GM10248 (cell line): ENCODE results near the gene AUH.

ENCODE experiments used
- CTCF ChIA-PET: fragments of 300-600 bp; sonication (Branson Sonifier 250); formaldehyde crosslinking; extraction: SDS; loops from one replicate; lab custom pipeline; 2021; ENCODE audit warnings: antibody characterized with exemption; lab: Yijun Ruan, JAX
- POLR2A ChIA-PET: fragments of 350-650 bp; sonication (Branson Sonifier 250); formaldehyde crosslinking; extraction: SDS; loops from one replicate; lab custom pipeline; 2020; ENCODE audit warnings: antibody characterized with exemption; lab: Yijun Ruan, JAX
- DNase-seq: peaks from one replicate; pipeline ENCODE4 v3.0.0; 2012; ENCODE audit errors: extremely low spot score
- CTCF ChIP-seq: IDR thresholded peaks from 2 replicates; pipeline ENCODE4 v1.5.1; 2012; ENCODE audit warnings: mild to moderate bottlenecking, low read depth; ENCODE audit errors: extremely low read depth, missing control alignments, control extremely low read depth

The AUH gene

DNA sequence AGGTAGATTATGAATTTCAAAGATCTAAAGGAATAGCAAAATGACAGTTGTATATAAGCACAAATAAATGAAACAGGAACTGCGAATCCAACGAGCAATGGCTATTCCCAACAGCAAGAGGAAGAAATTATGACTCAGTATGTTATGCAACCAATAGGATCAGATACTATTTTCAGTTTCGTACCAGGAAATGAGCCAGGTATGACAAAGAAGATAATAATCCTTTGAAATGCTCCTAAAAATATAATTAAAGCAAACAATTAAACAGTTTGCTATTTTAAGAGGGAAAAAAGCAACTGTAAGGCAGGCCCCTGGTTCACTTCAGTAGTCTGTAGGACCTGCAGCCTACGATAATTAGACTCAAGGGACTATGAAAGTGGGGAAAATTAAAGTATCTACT is 58.9 kb downstream of the AUH start:
- no peak for DNase-seq
- CTCF ChIA-PET: no interaction called here
- TF ChIP-seq CTCF: no peak
- POLR2A ChIA-PET: no interaction called here

DNA sequence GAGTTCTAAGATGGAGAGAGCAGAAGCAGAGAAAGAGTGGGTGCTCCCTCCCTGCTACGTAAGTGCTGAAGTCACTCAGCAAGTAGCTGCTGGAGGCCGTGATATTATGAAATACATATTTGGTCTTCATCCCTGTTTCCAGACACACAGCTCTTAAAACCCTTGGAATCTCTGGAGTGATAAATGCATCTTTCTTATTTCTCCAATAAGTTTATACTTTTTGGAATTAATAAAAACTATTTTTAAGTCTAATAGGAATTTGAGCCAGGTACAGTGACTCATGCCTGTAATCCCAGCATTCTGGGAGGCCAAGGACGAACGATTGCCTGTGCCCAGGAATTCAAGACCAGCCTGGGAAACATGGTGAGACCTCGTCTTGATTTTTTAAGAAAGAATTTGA is 60.6 kb downstream of the AUH start:
- ChIA-PET POLR2A (no interaction called here), CTCF (no interaction called here)
- no peak for DNase-seq
- no peak for TF ChIP-seq CTCF

DNA sequence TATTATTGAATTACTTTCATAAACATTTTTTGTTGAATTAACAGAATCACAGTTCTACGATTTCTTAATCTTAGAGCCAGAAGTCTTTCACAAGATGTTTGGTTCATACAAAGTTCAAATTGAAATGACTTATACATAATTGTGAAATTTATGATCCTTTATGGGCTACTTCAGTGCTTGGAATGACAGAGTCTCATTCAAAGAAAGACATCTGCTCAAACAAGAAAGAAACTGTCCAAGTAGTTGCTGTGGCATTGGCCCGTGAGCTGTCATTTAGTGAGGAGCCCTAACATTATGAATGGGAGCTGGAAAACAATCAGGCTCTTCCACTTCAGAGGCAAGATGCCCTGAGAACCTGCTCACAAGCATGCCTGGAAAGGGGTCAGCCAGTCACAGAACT is 63.4 kb downstream of the AUH start:
- CTCF ChIA-PET: interaction anchor here (1.5 kb wide), 1 partner anchor 9 kb away, joined by 5 read pairs; no protein-coding TSS in a partner anchor

DNA sequence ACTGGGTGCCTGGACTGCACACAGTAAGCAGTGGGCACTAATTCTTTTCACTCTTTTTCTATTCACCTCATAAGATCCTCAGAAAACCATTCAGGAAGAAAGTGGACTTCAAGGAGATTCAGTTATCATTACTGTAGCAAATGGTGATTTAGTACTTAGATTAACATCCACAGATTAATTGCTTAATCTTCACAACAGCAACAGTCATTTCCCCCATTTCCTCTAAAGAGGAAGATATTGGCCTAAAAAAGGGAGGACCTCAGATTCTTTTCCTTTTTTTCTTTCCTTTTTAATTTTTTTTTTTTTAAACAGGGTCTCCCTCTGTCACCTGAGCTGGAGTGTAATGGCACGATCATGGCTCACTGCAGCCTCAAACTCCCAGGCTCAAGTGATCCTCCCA is 64.4 kb downstream of the AUH start:
- DNase-seq: no peak
- TF ChIP-seq CTCF: no peak
- ChIA-PET POLR2A (no interaction called here), CTCF (no interaction called here)

More for the DNA sequence above, 63.4 kb downstream of the AUH start:
- DNase-seq: no peak
- no peak for TF ChIP-seq CTCF
- POLR2A ChIA-PET: no interaction called here

GRCh38 chr9:91296354-91296753 is 65.4 kb downstream of the AUH start:
- DNase-seq: no peak
- ChIA-PET CTCF (interaction anchor here (0.7 kb wide), 1 partner anchor 19 kb away, joined by 3 read pairs; no protein-coding TSS in a partner anchor), POLR2A (no interaction called here)
- no peak for TF ChIP-seq CTCF

- ChIA-PET POLR2A (no interaction called here), CTCF (no interaction called here)
- TF ChIP-seq CTCF: no peak
- DNase-seq: no peak
Measured at GRCh38 chr9:91295357-91295756, 66.4 kb downstream of the AUH start.

DNA sequence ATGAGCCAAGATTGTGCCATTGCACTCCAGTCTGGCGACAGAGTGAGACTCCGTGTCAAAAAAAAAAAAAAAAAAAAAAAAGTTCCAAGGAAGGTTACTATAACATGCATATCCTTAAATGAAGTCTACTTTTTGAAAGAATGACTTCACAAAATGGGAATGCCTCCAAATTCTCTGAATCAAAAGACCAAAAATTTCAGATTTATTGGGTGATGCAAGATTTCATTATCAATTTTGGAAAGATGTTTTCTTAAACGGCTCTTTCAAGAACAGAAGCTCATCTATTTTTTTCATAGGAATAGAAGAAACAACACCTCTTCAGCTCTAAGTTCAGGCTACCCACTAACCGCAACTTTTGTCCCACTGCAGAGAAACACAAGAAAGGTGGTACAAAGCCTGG is 69.9 kb downstream of the AUH start:
- CTCF ChIA-PET: no interaction called here
- no peak for DNase-seq
- TF ChIP-seq CTCF: no peak
- POLR2A ChIA-PET: no interaction called here
